K562 (cell line): Measurements from ENCODE around the gene XRCC5. TPM values are rescaled to one million over a fixed set of nuclear protein-coding genes. Genes with fewer than 3 reads are reported as not detected.

Source experiments
- BRCA1 ChIP-seq, 2 experiments: fragments of 450-650 bp in 1 of 2; sonication (generic) in 1 of 2; formaldehyde crosslinking in 1 of 2; IDR thresholded peaks; 2 replicates each; pipeline versions ENCODE4 v1.5.0 to v1.6.1; 2017 to 2020; ENCODE audit warnings: mild to moderate bottlenecking in 1 of 2, missing genetic modification reagents in 1 of 2
- CBFA2T3 ChIP-seq: fragments of 450-650 bp; IDR thresholded peaks from 2 replicates; pipeline ENCODE4 v1.6.1; 2017
- CBX1 ChIP-seq: sonication (generic); IDR thresholded peaks from 2 replicates; pipeline ENCODE4 v1.6.1; 2016; ENCODE audit warnings: antibody characterized with exemption, low read depth, mild to moderate bottlenecking
- CCNT2 ChIP-seq: IDR thresholded peaks from 2 replicates; pipeline ENCODE4 v1.6.1; 2011; ENCODE audit warnings: borderline replicate concordance, low read depth, mild to moderate bottlenecking, moderate library complexity, mixed read lengths, low read length; ENCODE audit not compliant: insufficient read length; ENCODE audit errors: extremely low read depth
- E2F8 ChIP-seq: fragments of 450-650 bp; IDR thresholded peaks from 2 replicates; pipeline ENCODE4 v1.7.1; 2018; ENCODE audit warnings: mild to moderate bottlenecking, low read depth; ENCODE audit not compliant: partially characterized antibody
- HNRNPL ChIP-seq: fragments of 200-400 bp; formaldehyde crosslinking; IDR thresholded peaks from 2 replicates; pipeline ENCODE4 v1.6.1; 2017; ENCODE audit warnings: low read depth, mild to moderate bottlenecking, low read length
- MED1 ChIP-seq: sonication (generic); formaldehyde crosslinking; IDR thresholded peaks from 2 replicates; pipeline ENCODE4 v1.8.1; 2023; ENCODE audit warnings: missing genetic modification reagents, borderline replicate concordance
- NELFE ChIP-seq: IDR thresholded peaks from 2 replicates; pipeline ENCODE4 v1.6.1; 2011; ENCODE audit warnings: mild to moderate bottlenecking; ENCODE audit not compliant: insufficient read depth, insufficient read length
- PCBP1 ChIP-seq: fragments of 200-400 bp; formaldehyde crosslinking; IDR thresholded peaks from 2 replicates; pipeline ENCODE4 v1.6.1; 2018; ENCODE audit warnings: mild to moderate bottlenecking, low read depth, low read length; ENCODE audit not compliant: poor library complexity, severe bottlenecking
- RBM34 ChIP-seq: fragments of 200-400 bp; formaldehyde crosslinking; IDR thresholded peaks from 2 replicates; pipeline ENCODE4 v1.6.1; 2018; ENCODE audit warnings: low read length, borderline replicate concordance; ENCODE audit not compliant: insufficient read depth
- SAP30 ChIP-seq: fragments of 200-600 bp; sonication (generic); IDR thresholded peaks from 2 replicates; pipeline ENCODE4 v1.6.1; 2012; ENCODE audit warnings: borderline replicate concordance, low read depth, mild to moderate bottlenecking, moderate library complexity, low read length, control low read depth, inconsistent platforms; ENCODE audit not compliant: insufficient read depth, poor library complexity, severe bottlenecking
- THAP12 ChIP-seq: fragments of 250-450 bp; sonication (Bioruptor Pico); IDR thresholded peaks from 2 replicates; pipeline ENCODE4 v1.9.0; 2021; ENCODE audit warnings: mild to moderate bottlenecking, inconsistent platforms
- ZNF174 ChIP-seq: fragments of 250-450 bp; sonication (Bioruptor Pico); IDR thresholded peaks from 2 replicates; pipeline ENCODE4 v1.4.0; 2020; ENCODE audit warnings: mild to moderate bottlenecking
- ZNF239 ChIP-seq: fragments of 250-450 bp; sonication (Bioruptor Pico); IDR thresholded peaks from 2 replicates; pipeline ENCODE4 v1.4.0; 2020; ENCODE audit warnings: mild to moderate bottlenecking
- polyA plus RNA-seq, 8 experiments: library from polyadenylated mRNA; depleted of rRNA in 4 of 8; stranded (reverse) in 5 of 8; unstranded in 3 of 8; fragments of >200 nt; fragmentation: Nextera tagmentation in 2 of 8; fragmentation: Illumina TruSeq in 1 of 8; extraction: Ambion mirVana in 2 of 8; extraction: Trizol in 1 of 8; gene quantifications; 2 replicates each; pipeline versions ENCODE4 v1.2.1 to v1.2.3, GENCODE V29; 2011 to 2014; ENCODE audit warnings: inconsistent platforms in 1 of 8, missing spikeins in 1 of 8
- total RNA-seq, 7 experiments: library from RNA; depleted of rRNA in 6 of 7; stranded (reverse); fragments of >200 nt in 6 of 7; fragmentation: Illumina TruSeq in 2 of 7; extraction: Trizol in 2 of 7; gene quantifications; 2 replicates each; pipeline versions ENCODE4 v1.2.1 to v1.2.3, GENCODE V29; 2011 to 2021; ENCODE audit warnings: low replicate concordance in 1 of 7
- TF ChIP-seq, protein P1 (sequence below): sonication (generic); formaldehyde crosslinking; IDR thresholded peaks from 2 replicates; pipeline ENCODE4 v1.8.1; 2023; ENCODE audit warnings: mild to moderate bottlenecking, missing genetic modification reagents

XRCC5 gene
- total and polyA plus RNA-seq, 9 of the 15 experiments (the other 6 are each of a cell fraction or from before 2014, with no cell fraction given), result 168 to 551 (median 297) TPM

GRCh38 chr2:216081487-216082116, 27.5 kb upstream of the XRCC5 start, which contains the start of the genes PECR and TMEM169 (continued):
- TF ChIP-seq E2F8, result no peak
- TF ChIP-seq CCNT2, result no peak
- TF ChIP-seq HNRNPL, result no peak
- no peak for TF ChIP-seq RBM34
- no peak for TF ChIP-seq ZNF174
- TF ChIP-seq CBX1, result 0 out of 2 replicates have a peak, but pooled peaks have one; percentile 32
- TF ChIP-seq MED1, result no peak
- TF ChIP-seq BRCA1 (IDR thresholded peaks at IDR 0.05), result no peak
- TF ChIP-seq BRCA1 (CRISPR knock-in tag; IDR thresholded peaks at IDR 0.05), result no peak
- TF ChIP-seq THAP12 (CRISPR knock-in tag), result no peak
- no peak for TF ChIP-seq ZNF239 (CRISPR knock-in tag)
- TF ChIP-seq, protein P1, sequence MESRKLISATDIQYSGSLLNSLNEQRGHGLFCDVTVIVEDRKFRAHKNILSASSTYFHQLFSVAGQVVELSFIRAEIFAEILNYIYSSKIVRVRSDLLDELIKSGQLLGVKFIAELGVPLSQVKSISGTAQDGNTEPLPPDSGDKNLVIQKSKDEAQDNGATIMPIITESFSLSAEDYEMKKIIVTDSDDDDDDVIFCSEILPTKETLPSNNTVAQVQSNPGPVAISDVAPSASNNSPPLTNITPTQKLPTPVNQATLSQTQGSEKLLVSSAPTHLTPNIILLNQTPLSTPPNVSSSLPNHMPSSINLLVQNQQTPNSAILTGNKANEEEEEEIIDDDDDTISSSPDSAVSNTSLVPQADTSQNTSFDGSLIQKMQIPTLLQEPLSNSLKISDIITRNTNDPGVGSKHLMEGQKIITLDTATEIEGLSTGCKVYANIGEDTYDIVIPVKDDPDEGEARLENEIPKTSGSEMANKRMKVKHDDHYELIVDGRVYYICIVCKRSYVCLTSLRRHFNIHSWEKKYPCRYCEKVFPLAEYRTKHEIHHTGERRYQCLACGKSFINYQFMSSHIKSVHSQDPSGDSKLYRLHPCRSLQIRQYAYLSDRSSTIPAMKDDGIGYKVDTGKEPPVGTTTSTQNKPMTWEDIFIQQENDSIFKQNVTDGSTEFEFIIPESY (CRISPR knock-in tag), result 0 out of 2 replicates have a peak, but pooled peaks have one; percentile 35
- no peak for TF ChIP-seq SAP30
- no peak for TF ChIP-seq CBFA2T3
- no peak for TF ChIP-seq PCBP1
- no peak for TF ChIP-seq NELFE
